AG09319 (cell line): ENCODE measurements around the gene RABGAP1L.

Source experiments
- DNase-seq: peaks from one replicate; pipeline ENCODE4 v3.0.0-alpha.2; 2010; ENCODE audit warnings: low read depth; ENCODE audit errors: extremely low read depth
- CTCF ChIP-seq: IDR thresholded peaks from 2 replicates; pipeline ENCODE4 v1.5.1; 2011; ENCODE audit warnings: low read depth, mild to moderate bottlenecking, inconsistent platforms, low read length, moderate library complexity

RABGAP1L gene

GRCh38 chr1:174920093-174920492, 760.8 kb downstream of the RABGAP1L start:
- DNase-seq: no peak
- TF ChIP-seq CTCF: no peak

DNA sequence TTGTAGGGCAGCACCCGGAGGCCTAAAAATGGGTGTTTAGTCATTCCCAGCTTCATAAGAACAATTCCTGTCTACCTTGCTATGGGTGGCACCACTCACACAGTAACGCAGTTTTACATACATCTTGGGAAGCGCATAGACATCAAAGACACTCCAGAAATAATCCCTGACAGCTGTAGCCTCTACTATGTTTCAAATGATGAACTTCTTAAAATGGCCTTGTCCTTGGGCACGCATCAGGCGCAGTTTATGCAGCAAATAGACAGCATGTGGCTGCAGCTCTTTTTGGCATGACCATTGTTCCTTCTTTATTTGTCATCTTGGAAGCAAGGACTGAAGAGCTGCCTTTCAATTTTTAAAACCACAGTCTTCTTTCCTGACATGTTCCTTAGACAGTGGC, 762.8 kb downstream of the RABGAP1L start:
- TF ChIP-seq CTCF: no peak
- no peak for DNase-seq

- no peak for TF ChIP-seq CTCF
- DNase-seq: no peak
These were observed 764.5 kb downstream of the RABGAP1L start for GRCh38 chr1:174923820-174924219.

DNA sequence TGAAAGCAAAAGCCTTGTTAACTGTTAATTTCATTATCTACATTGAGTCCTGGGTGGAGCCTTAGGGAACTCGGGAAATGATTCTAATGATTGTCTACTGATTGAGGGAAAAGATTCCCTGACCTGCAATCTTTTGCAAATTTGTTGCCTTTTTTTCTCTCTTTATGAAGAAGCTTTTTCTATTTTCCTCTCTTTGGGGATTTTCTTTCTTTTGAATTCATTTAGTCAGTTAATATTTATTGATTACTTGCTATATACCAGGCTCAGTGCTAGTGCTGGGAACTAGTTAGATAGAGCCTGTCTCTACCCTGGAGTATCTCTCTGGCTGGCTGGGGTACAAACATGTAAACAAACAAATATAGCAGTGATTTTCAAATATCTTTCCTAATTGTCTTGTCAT, 769.2 kb downstream of the RABGAP1L start:
- TF ChIP-seq CTCF: no peak
- no peak for DNase-seq

GRCh38 chr1:174931214-174931613, 771.9 kb downstream of the RABGAP1L start:
- DNase-seq: no peak
- no peak for TF ChIP-seq CTCF

DNA sequence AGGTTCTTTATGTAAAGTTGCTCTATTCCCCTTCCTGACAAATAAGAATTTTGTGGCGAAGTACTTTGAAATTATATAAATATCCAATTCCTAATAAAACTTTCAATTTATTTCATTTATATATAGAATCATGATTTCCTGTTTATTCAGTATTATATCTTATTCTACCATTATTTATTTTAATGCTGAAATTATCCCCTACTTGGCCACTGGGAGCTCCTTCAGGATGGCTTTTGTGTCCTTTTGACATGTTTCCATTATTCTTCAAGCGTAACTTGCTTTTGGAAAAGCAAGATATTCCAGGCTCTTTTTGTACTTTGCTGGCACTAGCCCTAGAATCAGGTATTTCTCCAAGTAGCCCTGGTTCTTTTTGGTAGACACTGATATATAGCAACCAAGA, 773.3 kb downstream of the RABGAP1L start:
- DNase-seq: no peak
- no peak for TF ChIP-seq CTCF

DNA sequence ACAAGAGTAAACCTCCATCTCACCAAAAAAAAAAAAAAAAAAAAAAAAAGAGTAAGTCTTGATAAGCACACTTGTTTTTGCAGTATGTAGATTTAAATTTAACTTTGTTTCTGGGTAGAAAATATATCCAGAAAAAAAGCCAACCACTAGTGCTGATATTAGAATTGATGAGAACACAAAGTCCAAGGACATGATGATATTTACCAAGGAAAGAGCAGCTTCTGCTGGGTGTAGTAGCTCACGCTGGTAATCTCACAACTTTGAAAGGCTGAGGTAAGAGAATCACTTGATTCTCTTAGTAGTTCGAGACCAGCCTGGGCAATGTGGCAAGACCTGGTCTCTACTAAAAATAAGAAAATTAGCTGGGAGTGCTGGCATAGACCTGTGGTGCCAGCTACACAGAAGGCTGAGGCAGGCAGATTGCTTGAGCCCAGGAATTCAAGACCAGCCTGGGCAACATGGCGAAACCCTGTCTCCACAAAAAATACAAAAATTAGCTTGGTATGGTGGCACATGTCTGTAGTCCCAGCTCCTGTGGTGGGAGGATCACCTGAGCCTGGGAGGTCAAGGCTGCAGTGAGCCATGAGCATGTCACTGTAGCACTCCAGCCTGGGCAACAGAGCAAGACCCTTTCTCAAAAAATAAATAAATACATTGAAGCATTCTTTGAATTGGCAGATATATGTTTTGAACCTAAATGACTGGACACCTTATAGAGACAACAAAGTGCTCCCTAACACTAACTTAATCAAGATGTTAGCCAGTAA, 776.8 kb downstream of the RABGAP1L start:
- no peak for DNase-seq
- TF ChIP-seq CTCF: no peak
